ENCODE results near the gene TRIM58. TPM values are rescaled to one million over a fixed set of nuclear protein-coding genes. Genes with fewer than 3 reads are reported as not detected.
A peak's percentile ranks its signal among the peaks of the same experiment; 100 is the strongest.

Gene TRIM58
- total RNA-seq = under 1 TPM in 1 of 2 experiments, not detected in 1; 0.11 TPM

- Mint-ChIP-seq H3K27me3 (peaks cover 33% of the 10 kb centered on the region), H3K27ac (no peak within 1 kb of the TSS), H3K9me3 (no peaks in the 10 kb centered on the region), H3K36me3 (ENCODE audit: low read depth) (no peaks in the 10 kb centered on the region), H3K4me3 (peak within 1 kb of the TSS; percentile 68), H3K4me1 (ENCODE audit: low read depth) (peaks cover 6% of the 10 kb centered on the region)
- peak; percentile 47 for TF ChIP-seq CTCF (IDR thresholded peaks at IDR 0.05)
- intact Hi-C loops (cut with micrococcal nuclease) = no loop called here
- peak; percentile 90 for ATAC-seq
- POLR2A ChIA-PET = interaction anchor here (0.9 kb wide), 1 partner anchor 96 kb away, joined by 3 read pairs; no protein-coding TSS in a partner anchor
- CTCF ChIA-PET = interaction anchor here (0.6 kb wide), 1 partner anchor 51 kb away, joined by 3 read pairs; no protein-coding TSS in a partner anchor
- peak; percentile 48 for DNase-seq
These were observed at the start of gene TRIM58 for GRCh38 chr1:247857069-247857984. TRIM58 (plus strand) TSS chr1:247857187; CDS start chr1:247857247, 60 bp downstream.

- POLR2A ChIA-PET = no interaction called here
- H3K27me3 Mint-ChIP-seq = no peaks in the 10 kb centered on the region
- no peak overlapping the region for H3K4me3 Mint-ChIP-seq
- DNase-seq (no peak), ATAC-seq (no peak)
- H3K9me3 Mint-ChIP-seq = no peaks in the 10 kb centered on the region
- no peaks in the 10 kb centered on the region for H3K4me1 Mint-ChIP-seq (ENCODE audit: low read depth)
- no peak overlapping the region for H3K27ac Mint-ChIP-seq
- no peak for TF ChIP-seq CTCF (IDR thresholded peaks at IDR 0.05)
- CTCF ChIA-PET = no interaction called here
- intact Hi-C loops (cut with micrococcal nuclease) = no loop called here
- H3K36me3 Mint-ChIP-seq (ENCODE audit: low read depth) = no peaks in the 10 kb centered on the region
These were observed 44.4 kb upstream of the TRIM58 start for GRCh38 chr1:247812637-247813036.

GRCh38 chr1:247822060-247822459, 34.9 kb upstream of the TRIM58 start:
- ATAC-seq (no peak), DNase-seq (no peak)
- Mint-ChIP-seq H3K27ac (no peak overlapping the region), H3K9me3 (no peaks in the 10 kb centered on the region), H3K4me3 (no peak overlapping the region), H3K36me3 (ENCODE audit: low read depth) (no peaks in the 10 kb centered on the region), H3K4me1 (ENCODE audit: low read depth) (no peaks in the 10 kb centered on the region), H3K27me3 (no peaks in the 10 kb centered on the region)
- CTCF ChIA-PET = no interaction called here
- intact Hi-C loops (cut with micrococcal nuclease) = no loop called here
- no peak for TF ChIP-seq CTCF (IDR thresholded peaks at IDR 0.05)
- POLR2A ChIA-PET = interaction anchor here (0.8 kb wide), 1 partner anchor 196 kb away, joined by 3 read pairs; no protein-coding TSS in a partner anchor

- intact Hi-C loops (cut with micrococcal nuclease) = no loop called here
- POLR2A ChIA-PET = no interaction called here
- DNase-seq (no peak), ATAC-seq (no peak)
- Mint-ChIP-seq H3K36me3 (ENCODE audit: low read depth) (no peaks in the 10 kb centered on the region), H3K4me3 (no peak within 1 kb of the TSS), H3K27ac (no peak within 1 kb of the TSS), H3K27me3 (no peaks in the 10 kb centered on the region), H3K9me3 (no peaks in the 10 kb centered on the region), H3K4me1 (ENCODE audit: low read depth) (no peaks in the 10 kb centered on the region)
- CTCF ChIA-PET = no interaction called here
- no peak for TF ChIP-seq CTCF (IDR thresholded peaks at IDR 0.05)
These were observed 33.0 kb upstream of the TRIM58 start, which contains the start of gene OR14A16 for GRCh38 chr1:247824023-247824422. OR14A16 (minus strand) TSS chr1:247824119; CDS start chr1:247815729, 8,390 bp downstream.

- no peak overlapping the region for H3K27ac Mint-ChIP-seq
- DNase-seq (no peak), ATAC-seq (no peak)
- intact Hi-C loops (cut with micrococcal nuclease) = no loop called here
- H3K9me3 Mint-ChIP-seq = no peaks in the 10 kb centered on the region
- no peaks in the 10 kb centered on the region for H3K36me3 Mint-ChIP-seq (ENCODE audit: low read depth)
- ChIA-PET POLR2A (no interaction called here), CTCF (no interaction called here)
- no peak for TF ChIP-seq CTCF (IDR thresholded peaks at IDR 0.05)
- no peaks in the 10 kb centered on the region for H3K4me1 Mint-ChIP-seq (ENCODE audit: low read depth)
- H3K27me3 Mint-ChIP-seq = no peaks in the 10 kb centered on the region
- H3K4me3 Mint-ChIP-seq = no peak overlapping the region
These were observed 31.6 kb upstream of the TRIM58 start for GRCh38 chr1:247825362-247825761.

Data from activated CD8-positive, alpha-beta T cell treated with anti-CD3 and anti-CD28 coated beads for 36 hours (primary cell).